DOHH2 (cell line): ENCODE data around the gene CDKL5.

Source experiments
- EZH2phosphoT487 ChIP-seq: fragments of 200-600 bp; sonication (generic); IDR thresholded peaks from 2 replicates; pipeline ENCODE4 v1.6.1; 2017; ENCODE audit warnings: borderline replicate concordance, mild to moderate bottlenecking, antibody characterized with exemption, low read length, moderate library complexity, mixed read lengths
- TF ChIP-seq, protein P1 (sequence below): fragments of 200-600 bp; sonication (generic); IDR thresholded peaks from one replicate; pipeline ENCODE4 v1.5.1; 2014; ENCODE audit warnings: antibody characterized with exemption, mild to moderate bottlenecking, low read depth, low read length; ENCODE audit not compliant: poor library complexity, severe bottlenecking

DNA sequence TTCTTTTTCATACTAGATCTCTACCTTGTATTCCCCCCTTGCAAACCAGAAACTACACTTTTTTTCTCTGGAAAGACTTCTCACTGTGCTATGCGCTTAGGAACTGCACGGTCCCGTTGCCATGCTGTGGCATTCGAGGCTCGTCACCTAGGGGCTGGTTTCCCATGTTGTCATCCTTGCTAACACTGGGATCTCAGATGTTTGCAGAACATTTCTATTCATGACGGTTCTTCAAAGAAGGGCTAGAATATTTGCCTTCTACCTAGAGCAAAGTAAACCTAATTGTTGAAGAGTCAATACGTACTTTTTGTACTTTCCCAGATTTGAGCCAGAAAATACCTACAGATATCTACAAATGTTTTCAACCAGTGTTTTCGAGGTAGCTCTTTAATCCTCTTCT, 205.5 kb downstream of the CDKL5 start:
- TF ChIP-seq, protein P1, sequence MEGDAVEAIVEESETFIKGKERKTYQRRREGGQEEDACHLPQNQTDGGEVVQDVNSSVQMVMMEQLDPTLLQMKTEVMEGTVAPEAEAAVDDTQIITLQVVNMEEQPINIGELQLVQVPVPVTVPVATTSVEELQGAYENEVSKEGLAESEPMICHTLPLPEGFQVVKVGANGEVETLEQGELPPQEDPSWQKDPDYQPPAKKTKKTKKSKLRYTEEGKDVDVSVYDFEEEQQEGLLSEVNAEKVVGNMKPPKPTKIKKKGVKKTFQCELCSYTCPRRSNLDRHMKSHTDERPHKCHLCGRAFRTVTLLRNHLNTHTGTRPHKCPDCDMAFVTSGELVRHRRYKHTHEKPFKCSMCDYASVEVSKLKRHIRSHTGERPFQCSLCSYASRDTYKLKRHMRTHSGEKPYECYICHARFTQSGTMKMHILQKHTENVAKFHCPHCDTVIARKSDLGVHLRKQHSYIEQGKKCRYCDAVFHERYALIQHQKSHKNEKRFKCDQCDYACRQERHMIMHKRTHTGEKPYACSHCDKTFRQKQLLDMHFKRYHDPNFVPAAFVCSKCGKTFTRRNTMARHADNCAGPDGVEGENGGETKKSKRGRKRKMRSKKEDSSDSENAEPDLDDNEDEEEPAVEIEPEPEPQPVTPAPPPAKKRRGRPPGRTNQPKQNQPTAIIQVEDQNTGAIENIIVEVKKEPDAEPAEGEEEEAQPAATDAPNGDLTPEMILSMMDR: no peak
- no peak for TF ChIP-seq EZH2phosphoT487
